ENCODE measurements around the gene FBLN7. TPM values are rescaled to one million over a fixed set of nuclear protein-coding genes. Genes with fewer than 3 reads are reported as not detected.
A peak's percentile ranks its signal among the peaks of the same experiment; 100 is the strongest.

FBLN7 gene
- 1.1 and 1.6 TPM in 2 replicates for total RNA-seq
- polyA plus RNA-seq, result 1.5 and 1.7 TPM in 2 replicates

DNA sequence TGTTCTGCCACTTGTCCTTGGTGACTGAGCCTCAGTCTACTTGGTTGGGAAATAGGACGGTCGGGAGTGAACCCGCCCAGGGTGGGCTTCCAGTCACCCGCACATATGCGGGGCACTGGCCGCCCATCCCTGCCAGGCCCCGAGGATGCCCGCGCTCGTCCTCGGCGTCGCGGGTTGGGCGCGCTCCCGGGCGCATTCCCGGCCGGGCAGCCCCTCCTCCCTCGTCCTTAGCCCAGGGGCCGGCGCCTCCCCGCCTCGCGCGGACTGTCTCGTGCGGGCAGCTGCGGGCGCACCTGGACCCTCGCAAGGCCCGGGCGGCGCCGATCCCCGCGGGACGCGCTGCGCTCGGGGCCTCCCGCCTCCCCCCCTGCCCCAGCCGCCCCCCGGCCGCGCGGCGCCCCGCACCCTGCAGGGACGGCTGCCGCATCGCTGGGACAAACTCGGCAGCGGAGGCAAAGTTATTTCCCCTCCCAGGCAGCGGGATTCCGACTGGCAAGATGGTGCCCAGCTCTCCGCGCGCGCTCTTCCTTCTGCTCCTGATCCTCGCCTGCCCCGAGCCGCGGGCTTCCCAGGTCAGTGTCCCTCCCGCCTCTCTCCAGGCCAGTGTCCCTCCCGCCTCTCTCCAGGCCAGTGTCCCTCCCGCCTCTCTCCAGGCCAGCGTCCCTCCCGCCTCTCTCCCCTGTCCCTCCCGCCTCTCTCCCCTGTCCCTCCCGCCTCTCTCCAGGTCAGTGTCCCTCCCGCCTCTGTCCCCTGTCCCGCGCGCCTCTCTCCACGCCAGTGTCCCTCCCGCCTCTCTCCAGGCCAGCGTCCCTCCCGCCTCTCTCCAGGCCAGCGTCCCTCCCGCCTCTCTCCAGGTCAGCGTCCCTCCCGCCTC is at the start of gene FBLN7:
Gene FBLN7 (plus strand): TSS at position 227 of the 874 bp plus-strand sequence. CDS start 271 bp downstream, at position 498.
- Histone ChIP-seq H3K79me2 (no peaks in the 10 kb centered on the region), H3K4me2 (peak within 1 kb of the TSS; percentile 92), H2AFZ (peak within 1 kb of the TSS; percentile 56), H3K36me3 (replicated peaks; ENCODE audit: insufficient read depth, low read depth) (no peaks in the 10 kb centered on the region), H3K9me3 (ENCODE audit: low read depth) (no peaks in the 10 kb centered on the region), H3K27ac (no peak within 1 kb of the TSS), H4K20me1 (ENCODE audit: insufficient read depth, poor library complexity, severe bottlenecking) (no peaks in the 10 kb centered on the region), H3K4me1 (ENCODE audit: insufficient read depth) (no peaks in the 10 kb centered on the region), H3K9me2 (replicated peaks; ENCODE audit: insufficient read depth) (no peaks in the 10 kb centered on the region), H3K4me3 (peak within 1 kb of the TSS; percentile 64), H3K27me3 (peaks cover 27% of the 10 kb centered on the region)
- no peak for TF ChIP-seq EZH2phosphoT487 (IDR thresholded peaks at IDR 0.05; ENCODE audit: low read depth, severe bottlenecking, unreplicated experiment)
- TF ChIP-seq EZH2 (IDR thresholded peaks at IDR 0.05; ENCODE audit: borderline replicate concordance), result no peak
- TF ChIP-seq, protein P1, sequence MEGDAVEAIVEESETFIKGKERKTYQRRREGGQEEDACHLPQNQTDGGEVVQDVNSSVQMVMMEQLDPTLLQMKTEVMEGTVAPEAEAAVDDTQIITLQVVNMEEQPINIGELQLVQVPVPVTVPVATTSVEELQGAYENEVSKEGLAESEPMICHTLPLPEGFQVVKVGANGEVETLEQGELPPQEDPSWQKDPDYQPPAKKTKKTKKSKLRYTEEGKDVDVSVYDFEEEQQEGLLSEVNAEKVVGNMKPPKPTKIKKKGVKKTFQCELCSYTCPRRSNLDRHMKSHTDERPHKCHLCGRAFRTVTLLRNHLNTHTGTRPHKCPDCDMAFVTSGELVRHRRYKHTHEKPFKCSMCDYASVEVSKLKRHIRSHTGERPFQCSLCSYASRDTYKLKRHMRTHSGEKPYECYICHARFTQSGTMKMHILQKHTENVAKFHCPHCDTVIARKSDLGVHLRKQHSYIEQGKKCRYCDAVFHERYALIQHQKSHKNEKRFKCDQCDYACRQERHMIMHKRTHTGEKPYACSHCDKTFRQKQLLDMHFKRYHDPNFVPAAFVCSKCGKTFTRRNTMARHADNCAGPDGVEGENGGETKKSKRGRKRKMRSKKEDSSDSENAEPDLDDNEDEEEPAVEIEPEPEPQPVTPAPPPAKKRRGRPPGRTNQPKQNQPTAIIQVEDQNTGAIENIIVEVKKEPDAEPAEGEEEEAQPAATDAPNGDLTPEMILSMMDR (IDR thresholded peaks at IDR 0.05; ENCODE audit: poor library complexity), result no peak
- 2% methylated on average over 43 of the region's 84 CpGs for WGBS (ENCODE audit: low lambda C conversion rate, missing lambda C conversion rate)
- DNase-seq (ENCODE audit: low spot score), result peak; percentile 32

DNA sequence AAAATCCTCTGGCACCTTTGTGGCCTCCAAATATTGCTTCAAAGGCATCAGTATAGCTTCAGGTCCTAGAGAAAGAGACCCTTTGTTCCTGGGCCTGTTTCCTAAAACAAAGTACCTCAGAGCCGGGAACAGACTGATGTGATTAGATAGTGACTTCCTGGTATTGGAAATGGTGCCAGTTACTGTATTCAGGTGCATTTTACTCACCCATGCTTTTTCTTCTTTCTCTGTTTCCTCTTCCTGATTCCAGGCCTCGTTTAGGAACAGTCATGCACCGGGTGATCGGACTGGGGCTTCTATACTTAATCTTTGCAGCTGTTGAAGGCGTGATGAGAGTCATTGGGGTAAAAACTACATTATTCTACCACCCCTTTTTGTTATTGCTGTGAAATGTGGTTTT is 48.8 kb upstream of the FBLN7 start:
- Histone ChIP-seq H3K27ac (no peak overlapping the region), H3K36me3 (replicated peaks; ENCODE audit: insufficient read depth, low read depth) (no peaks in the 10 kb centered on the region)

DNA sequence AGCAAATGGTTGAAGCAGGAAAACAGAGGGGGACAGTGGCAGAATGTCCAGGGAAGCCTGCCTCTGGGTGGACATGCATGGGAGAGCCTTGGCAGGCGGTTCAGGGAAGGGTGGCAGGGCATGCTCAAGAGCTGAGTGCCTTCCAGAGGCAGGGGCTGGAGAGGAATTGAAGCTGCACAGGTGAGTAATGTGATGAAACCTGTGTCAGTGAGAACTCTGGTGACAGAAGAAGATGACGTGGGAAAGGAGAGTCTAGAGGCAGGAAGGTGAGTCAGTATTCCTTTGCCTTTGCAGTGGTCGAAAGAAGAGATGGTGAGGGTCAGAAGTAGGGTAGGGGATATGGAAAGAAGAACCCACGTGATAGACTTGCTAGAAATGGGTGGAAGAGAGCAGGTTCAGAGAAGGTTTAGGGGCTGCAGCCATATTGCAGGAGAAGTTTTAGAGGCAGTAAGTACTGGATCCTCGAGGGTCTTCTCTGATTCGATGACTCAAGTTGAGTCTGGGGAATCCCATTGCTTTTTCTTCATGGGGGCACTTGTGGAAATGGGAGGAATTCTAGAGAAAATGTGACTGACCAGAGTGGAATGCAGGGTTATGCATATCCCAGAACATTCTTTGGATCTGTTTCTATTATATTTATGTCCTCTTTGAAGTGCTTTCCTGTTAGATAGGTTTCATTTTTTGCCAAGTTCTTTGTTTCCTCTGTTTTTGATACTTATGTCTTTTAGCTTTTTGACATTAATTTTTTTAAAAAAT is 45.7 kb upstream of the FBLN7 start:
- Histone ChIP-seq H3K9me2 (replicated peaks; ENCODE audit: insufficient read depth) (no peaks in the 10 kb centered on the region), H2AFZ (no peak overlapping the region), H3K27me3 (no peaks in the 10 kb centered on the region), H3K4me2 (no peak overlapping the region), H3K79me2 (no peaks in the 10 kb centered on the region), H4K20me1 (ENCODE audit: insufficient read depth, poor library complexity, severe bottlenecking) (no peaks in the 10 kb centered on the region), H3K4me1 (ENCODE audit: insufficient read depth) (no peaks in the 10 kb centered on the region), H3K9me3 (ENCODE audit: low read depth) (no peaks in the 10 kb centered on the region), H3K27ac (no peak overlapping the region), H3K36me3 (replicated peaks; ENCODE audit: insufficient read depth, low read depth) (no peaks in the 10 kb centered on the region), H3K4me3 (no peak overlapping the region)
- DNase-seq (ENCODE audit: low spot score), result no peak
- TF ChIP-seq EZH2 (IDR thresholded peaks at IDR 0.05; ENCODE audit: borderline replicate concordance) (no peak), EZH2phosphoT487 (IDR thresholded peaks at IDR 0.05; ENCODE audit: low read depth, severe bottlenecking, unreplicated experiment) (no peak)
- TF ChIP-seq, protein P1 (IDR thresholded peaks at IDR 0.05; ENCODE audit: poor library complexity), result no peak
- WGBS (ENCODE audit: low lambda C conversion rate, missing lambda C conversion rate), result 90% methylated on average over 6 of the region's 6 CpGs

More for the DNA sequence above, 48.8 kb upstream of the FBLN7 start:
- Histone ChIP-seq H4K20me1 (ENCODE audit: insufficient read depth, poor library complexity, severe bottlenecking) (no peaks in the 10 kb centered on the region), H3K4me1 (ENCODE audit: insufficient read depth) (no peaks in the 10 kb centered on the region), H3K9me3 (ENCODE audit: low read depth) (no peaks in the 10 kb centered on the region), H3K27me3 (no peaks in the 10 kb centered on the region), H2AFZ (no peak overlapping the region), H3K9me2 (replicated peaks; ENCODE audit: insufficient read depth) (no peaks in the 10 kb centered on the region), H3K79me2 (no peaks in the 10 kb centered on the region), H3K4me2 (no peak overlapping the region), H3K4me3 (no peak overlapping the region)
- 95% methylated on average over 5 of the region's 5 CpGs for WGBS (ENCODE audit: low lambda C conversion rate, missing lambda C conversion rate)
- DNase-seq (ENCODE audit: low spot score), result no peak
- TF ChIP-seq EZH2 (IDR thresholded peaks at IDR 0.05; ENCODE audit: borderline replicate concordance) (no peak), EZH2phosphoT487 (IDR thresholded peaks at IDR 0.05; ENCODE audit: low read depth, severe bottlenecking, unreplicated experiment) (no peak)
- TF ChIP-seq, protein P1 (IDR thresholded peaks at IDR 0.05; ENCODE audit: poor library complexity), result no peak

Data from hepatocyte (in vitro differentiated cells).